22Rv1 (cell line): ENCODE data around the gene P2RY11.

Experiments
- CTCF ChIP-seq: fragments of 450-650 bp; IDR thresholded peaks from 2 replicates; pipeline ENCODE4 v1.5.1; 2017; ENCODE audit warnings: mild to moderate bottlenecking
- ZFX ChIP-seq: fragments of 450-650 bp; IDR thresholded peaks from 2 replicates; pipeline ENCODE4 v1.6.1; 2017; ENCODE audit warnings: antibody characterized with exemption, borderline replicate concordance

- TF ChIP-seq CTCF (no peak), ZFX (no peak)
Measured at GRCh38 chr19:10135551-10136334, 24.2 kb downstream of the P2RY11 start.
